Gastrocnemius medialis (tissue), 4 donors: Measurements from ENCODE around the gene TPSG1. TPM values are rescaled to one million over a fixed set of nuclear protein-coding genes. Genes with fewer than 3 reads are reported as not detected.

Experiments used
- ATAC-seq, 2 donors: fragments of 150-250 bp; one replicate each; pipeline ENCODE4 v1.9.1; 2016
- DNase-seq, 2 donors: peaks; one replicate each; pipeline ENCODE4 v3.0.0-alpha.2; 2019
- H3K27ac ChIP-seq, 4 donors: fragments of 200-600 bp; sonication (generic); 1 replicate in 1 of 4; 2 replicates in 3 of 4; pipeline ENCODE4 v1.5.1; 2016 to 2018; ENCODE audit warnings: mild to moderate bottlenecking in 2 of 4, moderate library complexity in 1 of 4
- H3K27me3 ChIP-seq, 3 donors: fragments of 200-600 bp; sonication (generic) in 2 of 3; 1 replicate in 1 of 3; 2 replicates in 2 of 3; pipeline versions ENCODE4 v1.5.1 to v1.6.0; 2016 to 2019; ENCODE audit warnings: mild to moderate bottlenecking in 1 of 3, moderate library complexity in 1 of 3
- H3K36me3 ChIP-seq, 2 donors: fragments of 200-600 bp; sonication (generic) in 1 of 2; one replicate each; pipeline ENCODE4 v1.5.1; 2017 to 2018
- H3K4me1 ChIP-seq, 2 donors: fragments of 200-600 bp; sonication (generic) in 1 of 2; one replicate each; pipeline ENCODE4 v1.5.1; 2016 to 2017; ENCODE audit warnings: mild to moderate bottlenecking in 2 of 2
- H3K4me3 ChIP-seq, 4 donors: fragments of 200-600 bp; sonication (generic) in 3 of 4; 1 replicate in 1 of 4; 2 replicates in 3 of 4; pipeline ENCODE4 v1.5.1; 2016 to 2019; ENCODE audit warnings: mild to moderate bottlenecking in 2 of 4
- H3K9me3 ChIP-seq, 3 donors: fragments of 200-600 bp; sonication (generic) in 2 of 3; 1 replicate in 1 of 3; 2 replicates in 2 of 3; pipeline ENCODE4 v1.5.1; 2016 to 2019
- CTCF ChIP-seq, 5 experiments: fragments of 450-650 bp in 3 of 5; fragments of 200-600 bp in 2 of 5; sonication (generic) in 2 of 5; IDR thresholded peaks in 4 of 5; conservative IDR thresholded peaks in 1 of 5; 1 replicate in 4 of 5; 2 replicates in 1 of 5; pipeline ENCODE4 v1.5.1; 2016 to 2019; ENCODE audit warnings: antibody characterized with exemption in 5 of 5, mild to moderate bottlenecking in 3 of 5, moderate library complexity in 3 of 5
- POLR2A ChIP-seq, 2 donors: fragments of 450-650 bp; IDR thresholded peaks; one replicate each; pipeline ENCODE4 v1.6.1; 2017; ENCODE audit warnings: antibody characterized with exemption in 2 of 2, mild to moderate bottlenecking in 2 of 2, moderate library complexity in 2 of 2
- in situ Hi-C, 4 donors: fragments of 200-750 bp; cut with MboI; loops; one replicate each; pipeline versions ENCODE4 v1.15.0 to v1.8.0; 2017; ENCODE audit warnings: low sequenced_read_pairs in 4 of 4
- intact Hi-C: fragments of 100-400 bp; cut with DNase I; formaldehyde crosslinking; loops from one replicate; pipeline ENCODE4 v1.15.1; 2023; ENCODE audit warnings: low total_unique reads
- total RNA-seq, 4 donors: library from RNA; depleted of rRNA; stranded (reverse); fragments of >200 nt; gene quantifications; one replicate each; pipeline versions ENCODE4 v1.1.0 to v1.2.3, GENCODE V29; 2016

TPSG1 gene
- total RNA-seq, 4 donors from 2014 or later: 0.29 TPM; not detected in 3

DNA sequence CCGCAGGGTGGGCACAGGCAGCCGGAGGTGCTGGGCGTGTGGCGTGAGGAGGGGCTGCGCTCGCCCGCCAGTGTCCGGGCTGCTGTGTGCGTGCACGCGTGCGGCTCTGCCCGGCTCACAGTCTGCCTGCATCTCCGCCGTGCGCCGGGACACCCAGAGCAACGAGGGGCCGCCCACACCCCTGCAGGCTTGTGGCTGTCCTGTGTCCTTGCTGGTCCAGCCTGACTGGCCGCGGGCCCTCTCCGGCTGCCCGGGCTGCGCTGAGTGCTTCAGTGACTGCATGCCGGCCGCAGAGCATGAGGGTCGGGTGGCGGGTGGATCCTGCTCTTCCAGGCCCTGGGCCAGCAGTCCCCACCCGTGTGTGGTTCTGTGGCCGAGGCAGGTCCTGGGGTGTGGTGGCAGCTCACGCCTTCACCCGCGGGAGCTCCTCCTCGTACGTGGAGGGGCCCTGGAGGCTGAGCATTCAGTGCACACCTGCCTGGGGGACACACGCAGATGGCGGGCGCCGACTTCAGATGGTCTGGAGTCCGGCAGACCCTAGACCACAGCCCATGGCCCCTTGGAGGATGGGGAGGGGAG, 12.4 kb downstream of the TPSG1 start:
- Histone ChIP-seq H3K9me3 (no peaks in the 10 kb centered on the region), H3K27ac (no peak overlapping the region), H3K4me1 (no peaks in the 10 kb centered on the region), H3K27me3 (no peaks in the 10 kb centered on the region), H3K4me3 (no peak overlapping the region), H3K36me3 (no peaks in the 10 kb centered on the region)
- DNase-seq (no peak), ATAC-seq (no peak)
- TF ChIP-seq CTCF (IDR thresholded peaks at IDR 0.05 in 4 of 5, conservative IDR thresholded peaks at IDR 0.05 in 1 of 5) (no peak), POLR2A (IDR thresholded peaks at IDR 0.05) (no peak)
- in situ Hi-C loops: no loop called here
- intact Hi-C loops: no loop called here

DNA sequence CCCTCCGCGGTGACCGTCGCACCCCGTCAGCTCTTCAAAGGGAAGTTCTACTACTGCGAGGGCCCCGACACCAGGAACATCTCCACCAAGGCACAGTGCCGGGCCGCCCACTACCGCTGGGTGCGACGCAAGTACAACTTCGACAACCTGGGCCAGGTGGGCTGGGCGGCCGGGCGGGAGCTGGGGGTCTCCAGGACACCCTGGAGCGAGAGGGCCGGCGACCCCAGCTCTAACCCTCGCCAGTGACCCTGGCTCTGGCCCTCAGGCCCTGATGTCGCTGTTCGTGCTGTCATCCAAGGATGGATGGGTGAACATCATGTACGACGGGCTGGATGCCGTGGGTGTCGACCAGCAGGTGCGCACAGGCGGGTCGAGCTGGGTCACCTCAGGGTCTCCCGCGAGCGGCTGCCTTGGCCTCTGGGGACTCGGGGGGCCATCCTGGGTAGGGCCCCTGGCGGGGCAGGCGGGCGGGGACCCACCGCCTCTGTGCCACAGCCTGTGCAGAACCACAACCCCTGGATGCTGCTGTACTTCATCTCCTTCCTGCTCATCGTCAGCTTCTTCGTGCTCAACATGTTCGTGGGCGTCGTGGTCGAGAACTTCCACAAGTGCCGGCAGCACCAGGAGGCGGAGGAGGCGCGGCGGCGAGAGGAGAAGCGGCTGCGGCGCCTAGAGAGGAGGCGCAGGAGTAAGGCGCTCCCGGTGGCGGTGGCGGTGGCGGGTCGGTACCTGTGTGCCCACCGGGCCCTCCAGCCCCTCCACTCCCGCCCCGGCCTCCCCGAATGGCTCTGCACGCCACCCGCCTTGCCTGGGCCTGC, 13.4 kb downstream of the TPSG1 start:
- no peak overlapping the region for H3K27ac ChIP-seq
- intact Hi-C loops (no loop called here), in situ Hi-C loops (no loop called here)

GRCh38 chr16:1210461-1210860, 14.6 kb downstream of the TPSG1 start:
- intact Hi-C loops (no loop called here), in situ Hi-C loops (no loop called here)
- DNase-seq (no peak), ATAC-seq (no peak)
- TF ChIP-seq CTCF (IDR thresholded peaks at IDR 0.05 in 4 of 5, conservative IDR thresholded peaks at IDR 0.05 in 1 of 5) (no peak), POLR2A (IDR thresholded peaks at IDR 0.05) (no peak)
- Histone ChIP-seq H3K4me3 (no peak overlapping the region), H3K4me1 (no peaks in the 10 kb centered on the region), H3K27me3 (no peaks in the 10 kb centered on the region), H3K9me3 (no peaks in the 10 kb centered on the region), H3K27ac (no peak overlapping the region), H3K36me3 (no peaks in the 10 kb centered on the region)

More for the DNA sequence above, 13.4 kb downstream of the TPSG1 start:
- Histone ChIP-seq H3K4me3 (no peak overlapping the region), H3K4me1 (no peaks in the 10 kb centered on the region), H3K36me3 (no peaks in the 10 kb centered on the region), H3K27me3 (no peaks in the 10 kb centered on the region), H3K9me3 (no peaks in the 10 kb centered on the region)
- no peak for ATAC-seq
- DNase-seq: no peak
- TF ChIP-seq POLR2A (IDR thresholded peaks at IDR 0.05) (no peak), CTCF (IDR thresholded peaks at IDR 0.05 in 4 of 5, conservative IDR thresholded peaks at IDR 0.05 in 1 of 5) (no peak)

DNA sequence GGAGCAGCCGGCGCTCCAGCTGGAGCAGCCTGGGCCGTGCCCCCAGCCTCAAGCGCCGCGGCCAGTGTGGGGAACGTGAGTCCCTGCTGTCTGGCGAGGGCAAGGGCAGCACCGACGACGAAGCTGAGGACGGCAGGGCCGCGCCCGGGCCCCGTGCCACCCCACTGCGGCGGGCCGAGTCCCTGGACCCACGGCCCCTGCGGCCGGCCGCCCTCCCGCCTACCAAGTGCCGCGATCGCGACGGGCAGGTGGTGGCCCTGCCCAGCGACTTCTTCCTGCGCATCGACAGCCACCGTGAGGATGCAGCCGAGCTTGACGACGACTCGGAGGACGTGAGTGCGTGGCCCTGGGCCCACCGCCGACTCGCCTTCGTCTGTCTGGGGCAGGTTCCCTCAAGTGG, 16.0 kb downstream of the TPSG1 start:
- Histone ChIP-seq H3K9me3 (no peaks in the 10 kb centered on the region), H3K27me3 (no peaks in the 10 kb centered on the region), H3K27ac (no peak overlapping the region), H3K36me3 (no peaks in the 10 kb centered on the region), H3K4me1 (no peaks in the 10 kb centered on the region), H3K4me3 (no peak overlapping the region)
- intact Hi-C loops (no loop called here), in situ Hi-C loops (no loop called here)
- no peak for DNase-seq
- ATAC-seq: no peak
- TF ChIP-seq POLR2A (IDR thresholded peaks at IDR 0.05): no peak
- TF ChIP-seq CTCF (IDR thresholded peaks at IDR 0.05 in 4 of 5, conservative IDR thresholded peaks at IDR 0.05 in 1 of 5): no peak
